Measurements from ENCODE around the gene GUCA2A.

The GUCA2A gene

DNA sequence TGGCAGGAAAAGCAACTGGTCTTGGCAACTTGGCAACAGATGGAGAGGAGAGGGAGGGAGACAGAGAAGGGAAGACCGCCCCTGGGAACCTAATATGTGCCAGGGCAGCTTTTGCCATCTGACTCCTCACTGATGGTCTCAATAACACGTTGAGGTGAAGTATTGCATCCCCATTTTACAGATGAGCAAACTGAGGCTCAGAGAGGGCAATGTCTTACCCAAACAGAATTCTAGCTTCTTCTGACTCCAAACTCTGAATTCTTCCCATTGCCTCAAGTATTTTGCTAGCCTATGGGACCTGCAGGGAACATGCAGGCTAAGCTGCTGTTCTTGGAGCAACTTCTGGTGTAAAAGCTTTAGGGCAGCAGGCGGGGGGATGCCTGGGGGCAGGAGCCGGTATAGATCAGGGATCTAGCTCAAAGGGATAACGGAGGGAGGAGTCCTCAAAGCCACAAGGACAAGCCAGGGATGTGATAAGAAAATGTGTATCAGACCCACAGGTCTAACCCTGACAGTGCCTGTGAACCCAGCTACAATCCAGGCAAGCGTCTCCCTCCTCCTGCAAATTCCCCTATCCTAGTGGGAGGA is 7.2 kb upstream of the GUCA2A start:
- no peak overlapping the region for H3K4me3 ChIP-seq (ENCODE audit: low read depth, low read length)
- no peak for DNase-seq (ENCODE audit: low read depth)
- TF ChIP-seq, protein P1, sequence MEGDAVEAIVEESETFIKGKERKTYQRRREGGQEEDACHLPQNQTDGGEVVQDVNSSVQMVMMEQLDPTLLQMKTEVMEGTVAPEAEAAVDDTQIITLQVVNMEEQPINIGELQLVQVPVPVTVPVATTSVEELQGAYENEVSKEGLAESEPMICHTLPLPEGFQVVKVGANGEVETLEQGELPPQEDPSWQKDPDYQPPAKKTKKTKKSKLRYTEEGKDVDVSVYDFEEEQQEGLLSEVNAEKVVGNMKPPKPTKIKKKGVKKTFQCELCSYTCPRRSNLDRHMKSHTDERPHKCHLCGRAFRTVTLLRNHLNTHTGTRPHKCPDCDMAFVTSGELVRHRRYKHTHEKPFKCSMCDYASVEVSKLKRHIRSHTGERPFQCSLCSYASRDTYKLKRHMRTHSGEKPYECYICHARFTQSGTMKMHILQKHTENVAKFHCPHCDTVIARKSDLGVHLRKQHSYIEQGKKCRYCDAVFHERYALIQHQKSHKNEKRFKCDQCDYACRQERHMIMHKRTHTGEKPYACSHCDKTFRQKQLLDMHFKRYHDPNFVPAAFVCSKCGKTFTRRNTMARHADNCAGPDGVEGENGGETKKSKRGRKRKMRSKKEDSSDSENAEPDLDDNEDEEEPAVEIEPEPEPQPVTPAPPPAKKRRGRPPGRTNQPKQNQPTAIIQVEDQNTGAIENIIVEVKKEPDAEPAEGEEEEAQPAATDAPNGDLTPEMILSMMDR (conservative IDR thresholded peaks at IDR 0.05; ENCODE audit: low read depth, low read length) = no peak

DNA sequence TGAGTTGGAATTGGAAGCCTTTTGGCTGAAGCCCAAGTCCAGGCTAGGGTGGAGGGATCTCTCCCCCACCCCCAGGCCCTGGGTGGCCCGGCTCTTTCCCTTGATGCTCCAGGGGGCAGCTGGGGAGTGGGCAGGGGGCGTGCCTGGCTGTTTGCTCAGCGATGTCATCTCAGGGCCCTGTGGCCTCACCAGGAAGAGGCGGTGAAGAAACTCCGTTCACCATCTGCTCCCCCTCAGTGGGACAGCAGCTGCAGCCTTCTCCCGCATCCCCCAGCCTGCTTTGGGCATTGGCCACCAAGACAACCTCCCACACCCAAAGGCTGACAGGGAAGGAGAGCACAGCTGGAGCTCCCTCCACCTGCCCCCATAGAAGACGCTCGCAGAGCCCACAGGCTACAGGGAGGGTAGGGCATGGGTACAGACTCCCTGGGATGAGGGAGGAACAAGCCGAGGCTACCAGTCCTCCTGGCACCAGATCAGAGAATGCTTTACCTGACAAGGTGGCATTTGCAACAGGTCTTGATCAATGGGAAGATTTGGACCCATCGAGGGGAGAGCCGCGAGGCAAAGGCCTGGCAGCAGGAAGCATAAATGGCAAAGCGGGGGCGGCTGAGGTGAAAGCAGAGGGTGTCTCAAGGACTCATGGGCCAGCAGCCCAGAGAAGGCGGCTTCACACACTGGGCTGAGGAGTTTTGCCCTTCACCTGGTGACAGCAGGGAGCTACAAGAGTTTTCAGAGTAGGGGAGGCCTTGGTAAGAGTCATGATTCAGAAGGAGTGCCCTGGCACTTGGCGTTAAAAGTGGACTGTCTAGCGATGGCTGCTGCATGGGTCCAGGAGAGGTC is 6.5 kb upstream of the GUCA2A start:
- TF ChIP-seq, protein P1 (conservative IDR thresholded peaks at IDR 0.05; ENCODE audit: low read depth, low read length) = no peak
- DNase-seq (ENCODE audit: low read depth) = no peak
- H3K4me3 ChIP-seq (ENCODE audit: low read depth, low read length) = no peak overlapping the region

DNA sequence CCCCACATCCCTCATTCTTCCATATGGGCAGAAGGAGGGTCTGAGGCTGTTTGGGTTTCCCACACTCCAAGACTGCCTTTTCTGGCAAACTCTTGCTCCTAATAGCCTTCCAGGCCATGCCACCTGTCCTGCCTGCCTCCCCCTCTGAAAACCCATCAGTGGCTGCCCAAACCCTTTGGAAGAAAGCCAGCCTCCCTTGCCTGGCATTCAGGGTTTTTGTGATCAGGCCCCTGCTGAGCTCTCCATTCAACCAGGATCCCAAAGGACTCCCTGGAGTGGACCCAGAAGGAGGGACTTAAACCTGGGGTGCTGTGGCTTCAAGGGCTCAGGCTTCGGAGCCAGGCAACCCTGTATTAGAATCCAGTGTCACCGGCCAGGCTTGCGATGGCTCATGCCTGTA is 4.2 kb upstream of the GUCA2A start:
- no peak overlapping the region for H3K4me3 ChIP-seq (ENCODE audit: low read depth, low read length)
- no peak for DNase-seq (ENCODE audit: low read depth)
- TF ChIP-seq, protein P1 (conservative IDR thresholded peaks at IDR 0.05; ENCODE audit: low read depth, low read length) = no peak

DNA sequence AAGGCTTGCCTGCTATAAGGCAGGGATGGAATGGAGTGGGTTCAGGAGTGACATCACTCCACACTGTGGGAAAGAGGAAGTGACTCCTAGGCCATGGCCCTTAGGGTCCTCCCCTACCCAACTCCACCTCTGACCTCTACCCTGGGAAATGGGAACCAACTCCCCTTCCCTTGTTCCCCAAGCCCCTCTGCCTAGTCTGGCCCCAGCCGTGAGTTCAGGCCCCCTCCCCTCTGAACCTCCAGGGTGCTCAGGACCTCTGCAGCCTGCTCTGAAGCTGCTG is 3.8 kb upstream of the GUCA2A start:
- H3K4me3 ChIP-seq (ENCODE audit: low read depth, low read length) = no peak overlapping the region
- TF ChIP-seq, protein P1 (conservative IDR thresholded peaks at IDR 0.05; ENCODE audit: low read depth, low read length) = no peak
- DNase-seq (ENCODE audit: low read depth) = no peak

DNA sequence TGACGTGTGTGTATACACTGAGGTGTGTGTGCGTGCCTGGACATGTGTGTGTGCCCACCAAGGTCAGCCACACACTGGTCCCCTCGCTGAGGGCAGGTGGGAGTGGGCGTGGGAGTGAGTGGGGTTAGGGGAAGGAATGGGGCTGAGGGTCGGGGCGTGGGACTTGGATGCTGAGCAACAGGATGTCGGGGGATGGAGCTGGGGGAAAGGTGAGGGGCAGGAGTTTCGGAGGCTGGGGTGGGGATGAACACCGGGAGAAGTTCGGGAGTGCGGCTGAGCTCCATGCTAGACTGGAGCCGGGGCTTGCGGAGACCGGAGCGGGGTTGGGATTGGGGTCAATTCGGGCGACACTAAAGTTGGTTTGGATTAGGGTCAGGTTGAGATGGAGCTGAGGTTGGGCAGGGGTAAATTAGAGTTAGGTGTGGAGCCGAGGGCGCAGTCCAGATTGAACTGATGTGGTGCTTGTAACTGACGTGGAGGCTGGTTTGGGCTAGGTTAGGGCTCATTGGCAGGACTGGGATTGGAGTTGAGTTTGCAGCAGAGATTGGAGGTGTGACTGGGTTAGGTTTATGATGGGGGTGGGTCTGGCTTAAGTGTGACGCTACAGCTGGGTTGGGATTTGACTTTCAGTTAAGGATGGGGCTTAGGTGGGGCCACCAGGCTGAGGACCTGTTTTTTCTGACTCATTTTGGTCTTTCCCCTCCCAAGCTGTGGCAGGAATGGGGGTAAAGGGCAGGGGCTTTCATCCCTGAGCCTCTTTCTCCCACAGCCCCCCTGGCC is 3.3 kb upstream of the GUCA2A start:
- no peak overlapping the region for H3K4me3 ChIP-seq (ENCODE audit: low read depth, low read length)
- TF ChIP-seq, protein P1 (conservative IDR thresholded peaks at IDR 0.05; ENCODE audit: low read depth, low read length) = no peak
- no peak for DNase-seq (ENCODE audit: low read depth)

DNA sequence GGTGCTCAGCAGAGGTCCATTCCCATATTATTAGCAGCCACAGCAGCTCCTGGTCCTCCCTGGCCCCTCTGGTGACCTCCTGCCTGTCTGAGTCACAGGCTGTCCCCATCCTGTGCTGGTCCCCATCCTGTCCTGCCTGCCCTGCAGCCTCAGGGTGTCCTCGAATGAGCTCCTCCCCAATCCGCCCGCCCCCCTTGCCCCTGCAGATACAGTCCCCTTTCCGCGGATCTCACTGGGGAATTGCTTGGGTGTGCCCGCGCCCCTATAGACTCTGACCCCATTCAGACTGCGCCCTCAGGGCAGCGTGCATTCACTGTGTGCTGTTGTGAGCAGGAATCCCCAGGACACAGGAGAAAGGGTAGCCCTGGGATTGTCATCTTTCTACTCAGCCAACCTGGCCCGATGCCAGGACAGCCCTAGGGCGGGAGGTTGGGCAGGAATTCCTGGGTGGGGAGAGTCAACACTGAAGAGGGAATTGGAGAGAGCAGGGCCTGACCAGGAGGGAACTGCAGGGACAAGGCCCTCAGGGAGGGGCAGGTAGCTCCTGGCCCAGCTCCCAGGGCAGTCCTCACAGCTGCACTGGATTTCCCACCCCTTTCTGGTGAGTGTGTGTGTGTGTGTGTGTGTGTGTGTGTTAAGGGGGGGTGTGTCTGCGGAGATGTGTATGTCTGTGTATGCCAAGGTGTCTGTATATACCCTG is 1.1 kb upstream of the GUCA2A start:
- peak; percentile 48 for DNase-seq (ENCODE audit: low read depth)
- H3K4me3 ChIP-seq (ENCODE audit: low read depth, low read length) = no peak overlapping the region
- TF ChIP-seq, protein P1 (conservative IDR thresholded peaks at IDR 0.05; ENCODE audit: low read depth, low read length) = no peak
